Muscle of back (tissue), 13 donors: ENCODE data around the gene HEY2. TPM values are rescaled to one million over a fixed set of nuclear protein-coding genes. Genes with fewer than 3 reads are reported as not detected.
"Not testable (repeated sequence)": the region's sequence is repeated elsewhere in the genome, so short reads cannot be mapped to it uniquely, and the experiment has no call there.

Source experiments
- DNase-seq, 3 donors: peaks; one replicate each; pipeline versions ENCODE4 v3.0.0 to v3.0.0-alpha.2; 2013
- long read RNA-seq, 9 donors: transcript quantifications; one replicate each; lab custom pipeline, GENCODE V29; 2026
- polyA plus RNA-seq, 10 donors: library from polyadenylated mRNA; unstranded; fragments of 120-200 nt; gene quantifications; one replicate each; pipeline ENCODE4 v1.2.1, GENCODE V29; 2013; ENCODE audit not compliant: insufficient read length in 10 of 10

The HEY2 gene
- 10 to 100 TPM in 6 of 10 donors, 1 to 10 TPM in 4; 7.5 to 15.4 (median 10.5) TPM for polyA plus RNA-seq
- long read RNA-seq, donor 1, partial matches to known transcripts, result 0 of 4 reads
- long read RNA-seq, donor 1, other reads (novel, unspliced or antisense), result 0 of 4 reads
- long read RNA-seq, donor 2, partial matches to known transcripts, result 0 of 2 reads
- long read RNA-seq, donor 2, other reads (novel, unspliced or antisense), result 0 of 2 reads
- long read RNA-seq, donor 3, result 0 reads
- long read RNA-seq, donor 4, partial matches to known transcripts, result 0 of 2 reads
- long read RNA-seq, donor 4, other reads (novel, unspliced or antisense), result 0 of 2 reads
- long read RNA-seq, donor 5, partial matches to known transcripts, result 0 of 1 reads
- long read RNA-seq, donor 5, other reads (novel, unspliced or antisense), result 0 of 1 reads
- long read RNA-seq, donor 6, partial matches to known transcripts, result 0 of 3 reads
- long read RNA-seq, donor 6, other reads (novel, unspliced or antisense), result 0 of 3 reads
- long read RNA-seq, donor 7, partial matches to known transcripts, result 0 of 4 reads
- long read RNA-seq, donor 7, other reads (novel, unspliced or antisense), result 0 of 4 reads
- long read RNA-seq, donor 8, partial matches to known transcripts, result 0 of 1 reads
- long read RNA-seq, donor 8, other reads (novel, unspliced or antisense), result 0 of 1 reads
- long read RNA-seq, donor 9, result 0 reads

DNA sequence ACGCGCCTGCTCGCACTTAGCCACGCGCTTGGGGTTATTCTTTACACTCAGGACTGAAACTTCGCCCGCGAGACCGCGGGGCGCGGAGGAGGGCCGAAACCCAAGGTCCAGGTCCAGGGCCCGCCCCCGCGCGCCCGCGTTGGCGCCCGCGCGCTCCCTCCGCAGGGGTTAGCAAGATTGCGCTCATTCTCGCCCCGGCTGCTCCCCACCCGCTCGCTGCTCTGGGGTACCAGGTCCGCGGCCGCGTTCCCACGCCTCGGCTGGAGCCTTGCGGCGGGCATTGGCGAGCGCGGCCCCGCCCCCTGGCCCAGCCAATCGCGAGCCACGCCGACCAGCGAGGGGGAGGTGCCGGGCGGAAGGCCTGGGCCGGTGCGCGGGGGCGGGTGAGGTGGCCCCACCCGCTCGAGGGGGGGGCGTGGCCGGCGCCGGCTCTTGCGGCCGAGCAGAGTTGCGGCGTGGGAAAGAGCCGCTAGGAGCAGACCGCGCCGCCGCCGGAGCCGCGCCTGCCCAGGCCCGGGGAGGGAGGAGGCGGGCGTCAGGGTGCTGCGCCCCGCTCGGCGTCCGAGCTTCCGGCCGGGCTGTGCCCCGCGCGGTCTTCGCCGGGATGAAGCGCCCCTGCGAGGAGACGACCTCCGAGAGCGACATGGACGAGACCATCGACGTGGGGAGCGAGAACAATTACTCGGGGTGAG, at the start of gene HEY2:
TSS of gene HEY2 (plus strand) at position 460 of the 692 bp plus-strand sequence. CDS start at position 605, 145 bp downstream.
- peak; percentile 90 to 96 (median 91) for DNase-seq

DNA sequence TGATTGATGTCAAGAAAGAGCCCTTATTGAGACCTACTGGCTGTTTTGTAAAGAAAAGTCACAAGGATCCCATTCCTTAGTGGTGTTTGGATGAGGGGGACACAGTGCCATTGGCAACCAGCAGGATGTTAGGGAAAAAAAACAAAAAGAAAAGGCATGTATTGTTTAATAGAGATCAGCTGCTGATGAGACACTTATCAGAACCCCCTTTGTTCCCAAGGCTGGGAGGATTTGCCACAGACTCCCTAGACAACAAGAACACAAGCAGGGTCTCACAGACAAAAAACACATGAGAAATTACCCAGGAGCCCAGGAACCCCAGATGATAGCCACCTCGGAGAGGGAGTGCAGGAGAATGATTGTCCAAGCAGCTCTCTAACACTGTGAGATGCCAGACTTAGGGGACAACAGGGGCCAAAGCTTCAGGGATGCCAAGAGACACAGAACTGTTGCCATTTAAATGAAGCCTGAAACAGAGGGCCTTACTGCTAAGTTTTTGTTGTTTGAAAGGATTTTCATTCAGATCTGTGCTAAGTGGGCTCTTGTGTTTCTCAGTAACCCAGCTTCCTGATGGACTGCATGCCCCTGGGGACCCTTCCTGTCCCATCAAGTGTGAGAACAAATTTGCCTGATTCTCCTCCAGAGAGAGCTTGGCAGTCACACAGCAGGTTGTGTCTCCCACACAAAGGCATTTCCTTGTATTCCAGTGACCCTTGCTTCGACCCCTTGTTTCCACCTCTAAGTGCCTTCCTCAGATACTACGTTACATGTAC, 48.7 kb upstream of the HEY2 start:
- no peak for DNase-seq

DNA sequence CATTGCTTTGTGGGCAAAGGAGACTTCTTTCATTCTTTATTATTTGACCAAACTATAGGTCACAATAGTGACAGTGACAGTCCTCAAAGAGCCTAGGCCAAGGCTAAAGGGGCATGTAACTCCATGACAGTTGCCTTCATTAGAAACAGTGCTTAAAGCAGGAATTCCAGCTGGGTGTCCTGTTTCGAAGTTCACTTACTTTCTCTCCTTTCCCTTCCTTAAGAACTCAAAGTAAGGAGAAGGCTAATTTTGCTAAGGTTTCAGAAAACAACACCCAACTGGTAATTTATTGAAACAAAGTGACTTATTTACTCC, 48.1 kb upstream of the HEY2 start:
- no peak for DNase-seq

DNA sequence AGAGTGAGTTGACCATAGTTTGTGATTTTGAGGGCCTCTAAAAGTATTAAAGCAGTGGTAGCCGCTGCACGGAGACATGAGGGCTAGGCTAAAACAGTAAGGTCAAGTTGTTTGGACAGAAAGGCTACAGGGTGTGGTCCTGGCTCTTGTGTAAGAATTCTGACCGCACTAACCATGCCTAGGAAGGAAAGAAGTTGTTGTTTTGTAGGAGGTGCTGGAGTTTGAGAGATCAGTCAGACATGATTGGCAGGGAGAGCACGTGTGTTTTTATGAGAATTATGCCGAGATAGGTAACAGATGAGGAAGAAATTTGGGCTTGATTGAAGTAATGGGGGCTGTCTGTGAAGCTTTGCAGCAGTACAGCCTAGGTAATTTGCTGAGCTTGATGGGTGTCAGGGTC, 45.5 kb upstream of the HEY2 start:
- DNase-seq, result not testable (repeated sequence)

DNA sequence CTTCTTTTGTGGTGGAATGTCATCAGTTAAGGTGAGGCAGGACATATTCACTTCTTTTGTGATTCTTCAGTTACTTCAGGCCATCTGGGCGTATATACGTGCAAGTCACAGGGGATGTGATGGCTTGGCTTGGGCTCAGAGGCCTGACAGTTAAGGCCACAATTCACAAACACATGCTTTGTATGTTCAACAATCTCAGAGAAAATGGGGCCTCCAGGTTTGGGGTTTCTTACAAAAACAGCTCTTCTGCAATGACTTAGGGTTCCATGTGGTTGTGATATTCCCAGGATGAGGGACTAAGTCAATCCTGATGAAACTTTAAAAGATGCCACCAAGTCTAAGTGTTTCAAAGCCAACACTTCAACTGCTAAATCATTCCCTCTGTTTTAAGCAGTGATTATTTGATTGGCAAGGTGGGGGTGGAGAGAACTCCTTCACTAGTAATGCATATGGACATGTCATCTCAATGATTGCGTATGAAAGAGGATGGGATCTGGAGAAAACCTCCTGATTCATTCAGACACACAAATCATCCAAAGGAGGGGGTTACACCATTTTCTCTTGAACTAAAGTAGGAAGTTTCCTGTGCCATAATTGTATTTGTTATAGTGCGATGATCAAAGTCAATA, 41.7 kb upstream of the HEY2 start:
- no peak for DNase-seq

DNA sequence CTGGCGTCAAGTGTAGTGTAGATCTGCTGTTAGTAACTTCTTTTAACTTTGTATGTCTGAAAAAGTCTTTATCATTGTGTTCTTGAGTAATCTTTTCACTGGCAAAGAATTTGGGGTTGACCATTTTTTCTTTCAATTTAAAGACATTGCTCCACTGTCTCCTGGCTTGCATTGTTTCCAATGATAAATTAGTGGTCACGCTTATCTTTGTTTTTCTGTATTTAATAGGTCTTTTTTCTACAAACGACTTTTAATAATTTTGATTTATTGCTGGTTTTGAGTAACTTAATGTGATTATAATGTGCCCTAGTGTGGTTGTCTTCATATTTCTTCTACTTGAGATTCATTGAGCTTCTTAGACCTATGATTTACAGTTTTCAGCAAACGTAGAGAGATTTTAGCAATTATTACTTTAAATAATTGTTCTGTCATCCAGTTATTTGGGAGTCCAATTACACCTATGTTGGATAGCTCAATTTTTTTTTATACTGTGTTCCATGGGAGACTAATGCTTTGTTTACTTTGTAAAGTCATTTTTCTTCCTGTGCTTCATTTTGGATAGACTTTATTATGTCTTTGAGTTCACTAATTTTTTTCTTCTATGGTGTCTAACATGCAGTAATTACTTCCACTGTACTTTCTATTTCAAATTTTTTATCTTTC, 38.3 kb upstream of the HEY2 start:
- no peak for DNase-seq

DNA sequence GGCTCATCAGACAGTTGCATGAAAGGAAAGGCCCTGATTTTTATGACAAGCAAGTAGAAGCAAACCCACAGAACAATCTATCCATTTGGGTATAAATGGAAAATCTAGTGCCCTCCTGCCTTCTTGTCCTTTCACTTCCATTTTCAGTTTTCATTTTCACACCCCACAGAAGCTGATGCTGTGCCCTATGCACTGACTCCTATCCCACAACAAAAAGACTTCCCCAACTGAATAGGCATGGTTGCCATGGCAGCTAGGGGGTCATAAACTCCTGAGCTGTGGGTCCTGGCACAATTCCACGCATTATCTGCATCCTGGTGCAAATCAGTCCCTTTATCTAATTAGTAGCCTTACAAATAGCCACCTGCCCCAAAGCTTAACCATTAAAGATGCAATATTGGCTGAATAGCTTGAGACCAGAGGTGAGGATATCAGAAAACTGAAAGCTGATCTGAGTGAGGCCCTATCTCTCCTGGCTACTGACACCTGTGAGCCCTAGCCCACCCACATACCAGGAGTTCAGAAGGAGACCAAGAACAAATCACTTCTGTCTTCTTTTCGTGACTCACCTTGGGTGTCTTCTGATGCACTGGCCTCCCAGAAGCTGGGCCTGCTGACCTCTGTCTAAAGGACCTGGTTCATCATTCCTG, 34.9 kb upstream of the HEY2 start:
- no peak for DNase-seq

DNA sequence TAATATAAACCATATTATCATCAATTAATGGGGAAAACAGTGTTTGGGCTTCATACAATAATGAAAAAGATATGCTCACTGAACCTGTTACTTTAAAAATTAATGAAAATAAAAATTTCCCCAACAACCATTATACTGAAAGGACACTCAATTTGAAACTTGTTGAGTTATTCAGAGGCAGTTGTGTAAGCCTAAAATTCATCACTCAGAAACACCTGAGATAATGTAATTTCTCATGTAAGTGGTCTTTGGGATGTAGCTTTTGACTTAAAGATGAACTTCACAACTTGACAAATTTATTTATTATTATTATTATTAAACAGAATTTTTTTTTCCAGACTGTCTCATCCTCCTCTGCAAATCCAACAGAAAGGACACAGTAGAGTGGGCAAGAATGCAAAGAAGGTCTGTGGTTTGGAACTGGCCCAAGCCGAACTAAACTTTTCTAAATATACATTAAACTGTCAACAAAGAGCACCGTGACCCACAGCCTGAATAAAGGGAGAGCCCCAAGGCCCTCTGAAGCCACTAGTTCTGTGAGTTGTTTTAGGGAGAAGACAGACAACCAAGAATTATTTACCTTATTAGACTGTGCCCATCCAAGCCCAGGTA, 32.2 kb upstream of the HEY2 start:
- DNase-seq, result no peak

DNA sequence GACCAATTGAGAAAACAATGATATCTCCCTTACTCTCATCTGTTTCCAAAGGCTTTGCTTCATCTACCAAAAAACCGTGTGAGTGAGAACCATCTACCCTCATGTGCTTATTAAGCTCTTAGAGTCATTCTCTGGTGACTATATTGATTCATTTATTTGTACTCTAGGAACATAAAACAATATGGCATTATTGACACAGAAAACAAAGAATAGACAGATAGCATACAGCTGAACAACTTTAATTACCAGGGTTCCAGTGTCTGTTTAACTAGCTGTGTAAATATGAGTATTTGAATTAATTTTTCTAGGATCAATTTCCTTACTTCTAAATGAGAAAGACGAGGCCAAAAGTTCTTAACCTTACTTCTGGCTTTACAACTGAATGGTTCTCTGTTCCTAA, 31.3 kb upstream of the HEY2 start:
- DNase-seq, result no peak

DNA sequence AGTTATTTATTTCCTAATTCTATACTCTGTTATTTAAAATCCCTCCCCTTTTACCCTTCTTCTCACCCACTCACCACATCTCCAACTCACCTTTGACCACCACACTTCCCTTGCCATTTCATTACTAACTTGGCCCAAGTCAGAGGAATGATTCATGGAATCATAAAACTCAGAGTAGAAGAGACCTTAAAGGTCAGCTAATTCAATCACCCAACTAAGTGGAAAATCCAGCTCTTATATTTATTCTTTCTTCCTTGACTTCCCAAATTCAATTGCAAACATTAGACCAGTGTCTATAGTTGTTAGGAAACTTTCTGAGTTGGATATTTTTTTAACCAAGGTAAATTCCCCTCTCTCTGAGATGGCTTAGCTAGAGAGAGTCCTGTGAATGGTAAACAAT, 26.5 kb upstream of the HEY2 start:
- no peak for DNase-seq

DNA sequence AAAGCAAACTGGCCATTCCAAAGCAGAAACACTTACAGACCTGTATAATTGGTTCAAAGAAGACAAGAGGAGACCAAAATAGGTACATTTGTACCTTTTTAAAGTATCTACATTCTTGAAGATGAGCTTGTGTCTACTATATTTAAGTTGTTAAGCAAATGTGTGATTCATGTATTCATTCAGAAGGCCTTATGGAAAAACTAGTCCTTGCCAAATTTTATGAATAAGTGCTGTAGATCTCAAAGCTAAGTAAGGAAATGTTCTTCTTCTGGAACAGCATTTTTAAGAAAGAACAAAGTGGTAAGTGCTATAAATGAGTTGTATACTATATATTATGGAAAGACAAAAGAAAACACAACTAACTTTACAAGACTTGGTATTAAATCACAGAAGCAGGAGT, 22.2 kb upstream of the HEY2 start:
- DNase-seq, result no peak

DNA sequence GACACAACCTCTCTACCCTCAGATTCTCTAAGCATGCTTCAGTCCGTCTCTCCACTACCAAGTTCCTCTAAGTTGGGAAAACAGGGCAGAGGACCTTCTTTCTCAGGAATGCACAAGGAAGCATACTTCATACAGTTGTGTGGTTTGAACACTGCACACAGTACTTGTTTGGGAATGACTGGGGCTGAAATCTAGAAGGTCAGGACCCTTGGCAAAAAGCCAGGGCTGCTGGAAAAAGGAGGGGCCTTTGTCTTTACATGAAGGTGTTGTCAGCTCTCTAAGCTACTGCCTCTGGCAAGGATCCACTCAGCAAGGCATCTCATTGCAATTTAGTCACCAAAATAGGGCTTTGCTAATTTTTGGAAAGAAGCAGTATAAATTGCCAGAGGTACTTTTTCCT, 20.7 kb upstream of the HEY2 start:
- DNase-seq, result no peak

DNA sequence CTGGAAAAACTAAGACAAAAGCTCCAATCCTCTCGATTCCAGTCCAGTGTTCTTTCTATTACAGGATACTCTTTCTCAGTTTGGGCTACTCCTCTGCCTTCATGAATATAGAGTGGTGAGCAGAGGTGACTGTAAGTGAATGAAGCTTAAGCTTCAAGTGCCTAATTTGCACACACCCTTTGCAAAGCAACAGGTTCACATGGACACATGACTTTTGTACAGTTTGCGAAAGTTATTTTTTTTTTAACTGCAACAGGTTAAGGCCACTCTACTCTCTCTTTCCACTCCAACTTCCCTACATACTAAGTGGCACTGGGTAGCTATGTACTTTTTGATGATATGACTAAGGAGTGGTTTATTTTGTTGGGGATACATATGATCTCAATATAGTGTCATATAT, 19.4 kb upstream of the HEY2 start:
- DNase-seq, result no peak

DNA sequence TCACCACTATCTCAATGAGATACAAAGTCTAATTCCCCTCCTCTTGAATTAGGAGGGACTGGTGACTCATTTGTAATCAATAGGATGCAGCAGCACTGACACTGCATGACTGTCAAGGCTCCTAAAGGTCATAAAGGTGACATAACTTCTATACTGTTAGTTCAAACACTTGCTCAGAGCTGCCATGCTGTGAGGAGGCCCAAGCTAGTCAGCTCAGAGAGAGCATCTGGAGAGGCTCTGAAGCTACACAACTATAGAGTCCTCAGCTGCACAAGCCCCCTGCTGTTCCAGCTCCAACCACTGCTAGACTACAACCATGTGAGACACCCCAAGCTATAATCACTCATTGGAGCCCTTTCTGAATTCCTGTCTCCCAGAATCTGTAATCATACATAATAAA, 17.0 kb upstream of the HEY2 start:
- no peak for DNase-seq

DNA sequence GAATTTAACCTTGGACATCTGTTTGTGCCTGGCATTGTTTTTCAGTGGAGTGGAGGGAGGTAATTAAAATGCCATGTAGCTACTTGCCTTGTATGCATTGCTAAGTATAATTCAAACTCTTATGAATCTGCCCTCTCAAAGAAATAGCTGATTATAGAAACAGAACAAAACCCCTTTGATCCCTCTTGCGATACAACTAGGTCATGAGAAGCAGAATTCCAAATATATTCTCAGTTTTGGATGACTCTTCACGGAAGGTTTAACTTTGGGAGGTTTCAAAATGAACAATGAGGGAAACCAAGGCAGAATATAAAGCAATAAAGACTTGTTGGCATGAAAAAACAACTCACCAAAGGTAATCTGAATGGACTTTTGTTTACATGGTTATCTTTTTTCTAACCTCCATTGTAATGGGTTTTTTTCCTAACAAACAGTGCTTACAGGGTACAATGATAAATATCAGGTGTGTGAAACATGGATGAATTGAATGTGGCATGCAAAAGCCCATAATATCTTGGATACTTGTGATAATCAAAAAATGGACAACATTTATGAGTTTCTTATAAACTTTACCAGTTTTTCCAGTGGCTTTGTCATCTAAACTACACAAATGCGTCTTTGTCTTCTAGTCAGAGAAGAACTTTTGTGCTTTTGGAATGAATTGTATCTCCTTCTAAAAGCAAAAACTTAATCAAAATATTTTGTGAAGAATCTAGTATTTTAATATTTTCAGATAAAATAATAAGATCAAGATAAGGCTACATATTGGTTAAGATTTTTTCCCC, 15.7 kb upstream of the HEY2 start:
- DNase-seq, result no peak

DNA sequence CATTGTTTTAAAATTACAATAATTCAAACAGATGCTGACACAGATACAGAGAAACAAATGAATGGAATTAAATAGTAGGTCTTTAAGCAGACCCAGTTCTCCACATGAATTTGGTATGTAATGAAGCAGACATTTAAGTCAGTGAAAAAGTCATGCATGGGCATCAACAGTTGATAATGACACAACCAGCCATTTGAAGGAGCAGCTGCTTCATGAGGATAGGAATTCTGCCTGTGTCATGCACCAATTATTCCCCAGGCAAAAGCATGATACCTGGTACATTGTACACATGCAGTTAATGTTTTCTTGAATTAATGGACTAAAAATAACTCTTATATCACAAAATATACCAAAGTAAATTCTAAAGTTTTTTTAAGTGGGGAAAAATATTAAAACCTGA, 11.2 kb upstream of the HEY2 start:
- DNase-seq, result no peak

DNA sequence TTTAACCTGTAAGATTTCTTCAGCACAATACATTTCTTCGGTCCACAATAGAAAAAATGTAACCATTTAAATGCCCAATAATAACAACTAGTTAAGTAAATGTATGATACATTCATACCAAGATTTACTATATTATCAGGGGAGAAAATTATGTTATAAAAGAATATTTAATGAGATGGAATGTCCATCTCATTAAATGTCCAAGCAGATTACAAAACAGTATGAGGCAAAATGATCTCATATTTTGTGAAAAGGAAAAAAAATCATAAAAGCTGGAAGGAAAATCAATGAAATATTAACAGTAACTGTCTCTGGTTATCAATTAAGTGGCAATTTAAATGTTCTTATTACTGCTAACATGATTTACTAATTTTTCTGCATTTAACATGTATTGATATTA, 10.1 kb upstream of the HEY2 start:
- no peak for DNase-seq

DNA sequence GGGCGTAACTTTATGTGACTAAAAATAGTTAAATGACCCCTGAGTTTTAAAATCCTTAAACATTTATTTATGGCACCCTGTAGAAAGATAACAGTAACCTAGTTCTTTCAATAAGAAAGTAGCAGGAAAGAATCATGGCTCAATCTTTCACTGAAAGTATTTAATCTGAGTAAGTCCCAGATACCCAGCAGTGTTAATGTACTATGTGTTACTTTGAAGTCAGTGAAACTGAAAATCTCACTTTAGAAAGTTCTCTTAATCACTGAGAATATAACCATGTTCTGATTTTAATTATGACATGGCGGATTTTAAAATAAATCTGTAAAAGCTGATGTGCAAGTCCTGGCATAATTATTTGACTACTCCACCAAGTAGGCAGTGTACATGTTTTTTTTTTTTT, 8.1 kb upstream of the HEY2 start:
- no peak for DNase-seq

DNA sequence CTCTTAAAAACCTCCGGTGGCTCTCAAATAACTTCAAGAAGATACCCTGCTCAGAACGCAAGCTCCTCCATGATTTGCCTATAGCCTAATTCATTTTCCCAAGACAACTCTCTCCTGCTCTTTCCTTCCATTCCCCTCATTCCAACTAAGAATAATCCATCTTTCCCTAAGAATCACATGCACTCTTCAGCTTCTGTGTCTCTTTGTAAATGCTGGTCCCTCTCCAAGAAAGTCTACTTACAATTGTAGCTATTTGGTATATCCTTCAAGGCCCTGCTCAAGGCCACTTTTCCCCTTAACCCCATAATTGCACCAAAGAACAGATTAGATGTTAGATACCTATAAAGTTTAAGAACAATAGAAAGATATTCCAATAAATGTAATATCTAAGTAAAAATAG, 7.4 kb upstream of the HEY2 start:
- no peak for DNase-seq
